SH-SY5Y (cell line): Measurements from ENCODE around the gene PSMF1.

Source experiments
- GATA2 ChIP-seq: IDR thresholded peaks from 2 replicates; pipeline ENCODE4 v1.6.1; 2011; ENCODE audit warnings: mild to moderate bottlenecking, low read depth, low read length
- GATA3 ChIP-seq: IDR thresholded peaks from 2 replicates; pipeline ENCODE4 v1.6.1; 2011; ENCODE audit warnings: low read depth, mild to moderate bottlenecking, low read length, moderate library complexity

The PSMF1 gene

GRCh38 chr20:1204113-1204512, 85.7 kb downstream of the PSMF1 start:
- no peak for TF ChIP-seq GATA3
- no peak for TF ChIP-seq GATA2

GRCh38 chr20:1204576-1204975, 86.2 kb downstream of the PSMF1 start:
- TF ChIP-seq GATA2 (no peak), GATA3 (no peak)

GRCh38 chr20:1205802-1206201, 87.4 kb downstream of the PSMF1 start:
- no peak for TF ChIP-seq GATA3
- no peak for TF ChIP-seq GATA2

- TF ChIP-seq GATA3 (no peak), GATA2 (no peak)
Observed at GRCh38 chr20:1206366-1207148, 88.2 kb downstream of the PSMF1 start.

- TF ChIP-seq GATA3 (no peak), GATA2 (no peak)
Observed at GRCh38 chr20:1207293-1207878, 89.0 kb downstream of the PSMF1 start.

GRCh38 chr20:1209447-1210387, 91.3 kb downstream of the PSMF1 start:
- TF ChIP-seq GATA2 (no peak), GATA3 (no peak)

GRCh38 chr20:1210501-1210900, 92.1 kb downstream of the PSMF1 start:
- TF ChIP-seq GATA3 (no peak), GATA2 (no peak)

GRCh38 chr20:1212023-1212422, 93.6 kb downstream of the PSMF1 start:
- TF ChIP-seq GATA3 (no peak), GATA2 (no peak)

GRCh38 chr20:1212607-1213396, 94.4 kb downstream of the PSMF1 start:
- no peak for TF ChIP-seq GATA2
- no peak for TF ChIP-seq GATA3

GRCh38 chr20:1214838-1215261, 96.4 kb downstream of the PSMF1 start:
- TF ChIP-seq GATA3 (no peak), GATA2 (no peak)

- TF ChIP-seq GATA3, result no peak
- no peak for TF ChIP-seq GATA2
Observed at GRCh38 chr20:1215386-1216170, 97.2 kb downstream of the PSMF1 start.
